ENCODE measurements around the gene EIF2B1. TPM values are rescaled to one million over a fixed set of nuclear protein-coding genes. Genes with fewer than 3 reads are reported as not detected.

Gene EIF2B1
- total and polyA plus RNA-seq, 9 of the 15 experiments (the other 6 are each of a cell fraction or from before 2014, with no cell fraction given), result 35.7 to 195 (median 67.8) TPM

Small RNA genes lying within 50 kb of the gene (small RNA-seq; reads per million reads assigned to genes)
- gene SNORA9B, result 6.9 reads per million, percentile 94 among the genes with 10 or more reads in this experiment

Other genes with a start within 250 kb of the EIF2B1 start
Only the 7 nearest of the 10 such genes appear.
- 10.0 and 15.2 TPM in 2 replicates for gene RILPL1, start 100.0 kb downstream of the EIF2B1 start, total RNA-seq (2014; rRNA removed)
- 2.2 and 3.8 TPM in 2 replicates for gene RILPL1, start 100.0 kb downstream of the EIF2B1 start, total RNA-seq (2014; rRNA removed; fragmentation: Illumina TruSeq; extraction: Trizol)
- 5.1 and 5.8 TPM in 2 replicates for gene RILPL1, start 100.0 kb downstream of the EIF2B1 start, total RNA-seq (2015; rRNA removed; fragmentation: Illumina TruSeq; extraction: Trizol)
- gene RILPL1, start 100.0 kb downstream of the EIF2B1 start, total RNA-seq (2021), result 10.6 and 12.1 TPM in 2 replicates
- 8.6 and 11.7 TPM in 2 replicates for gene RILPL1, start 100.0 kb downstream of the EIF2B1 start, polyA plus RNA-seq (2011; rRNA removed)
- gene RILPL1, start 100.0 kb downstream of the EIF2B1 start, polyA plus RNA-seq (2014; fragmentation: Illumina TruSeq; extraction: Trizol), result 7.8 and 8.8 TPM in 2 replicates
- gene RILPL1, start 100.0 kb downstream of the EIF2B1 start, polyA plus RNA-seq (2014; fragmentation: Nextera tagmentation; extraction: Ambion mirVana), result under 1 TPM; 0.25 to 0.36 TPM
- 9.4 and 9.6 TPM in 2 replicates for gene RILPL1, start 100.0 kb downstream of the EIF2B1 start, polyA plus RNA-seq (2014; rRNA removed)
- 121 and 146 TPM in 2 replicates for gene TMED2, start 49.1 kb downstream of the EIF2B1 start, total RNA-seq (2014; rRNA removed)
- gene TMED2, start 49.1 kb downstream of the EIF2B1 start, total RNA-seq (2014; rRNA removed; fragmentation: Illumina TruSeq; extraction: Trizol), result 190 and 208 TPM in 2 replicates
- gene TMED2, start 49.1 kb downstream of the EIF2B1 start, total RNA-seq (2015; rRNA removed; fragmentation: Illumina TruSeq; extraction: Trizol), result 192 and 207 TPM in 2 replicates
- gene TMED2, start 49.1 kb downstream of the EIF2B1 start, total RNA-seq (2021), result 191 and 217 TPM in 2 replicates
- gene TMED2, start 49.1 kb downstream of the EIF2B1 start, polyA plus RNA-seq (2011; rRNA removed), result 158 and 206 TPM in 2 replicates
- gene TMED2, start 49.1 kb downstream of the EIF2B1 start, polyA plus RNA-seq (2014; fragmentation: Illumina TruSeq; extraction: Trizol), result 168 and 192 TPM in 2 replicates
- 100 to 1,000 TPM; 103 to 114 TPM for gene TMED2, start 49.1 kb downstream of the EIF2B1 start, polyA plus RNA-seq (2014; fragmentation: Nextera tagmentation; extraction: Ambion mirVana)
- gene TMED2, start 49.1 kb downstream of the EIF2B1 start, polyA plus RNA-seq (2014; rRNA removed), result 142 and 146 TPM in 2 replicates
- 51.9 and 55.1 TPM in 2 replicates for gene DDX55, start 31.6 kb downstream of the EIF2B1 start, total RNA-seq (2014; rRNA removed)
- gene DDX55, start 31.6 kb downstream of the EIF2B1 start, total RNA-seq (2014; rRNA removed; fragmentation: Illumina TruSeq; extraction: Trizol), result 59.6 and 61.6 TPM in 2 replicates
- 59.7 and 61.1 TPM in 2 replicates for gene DDX55, start 31.6 kb downstream of the EIF2B1 start, total RNA-seq (2015; rRNA removed; fragmentation: Illumina TruSeq; extraction: Trizol)
- 48.6 and 50.1 TPM in 2 replicates for gene DDX55, start 31.6 kb downstream of the EIF2B1 start, total RNA-seq (2021)
- 55.7 and 60.9 TPM in 2 replicates for gene DDX55, start 31.6 kb downstream of the EIF2B1 start, polyA plus RNA-seq (2011; rRNA removed)
- gene DDX55, start 31.6 kb downstream of the EIF2B1 start, polyA plus RNA-seq (2014; fragmentation: Illumina TruSeq; extraction: Trizol), result 54.5 and 62.3 TPM in 2 replicates
- 10 to 100 TPM; 10.6 to 15.1 TPM for gene DDX55, start 31.6 kb downstream of the EIF2B1 start, polyA plus RNA-seq (2014; fragmentation: Nextera tagmentation; extraction: Ambion mirVana)
- 71.0 and 82.4 TPM in 2 replicates for gene DDX55, start 31.6 kb downstream of the EIF2B1 start, polyA plus RNA-seq (2014; rRNA removed)
- gene GTF2H3, start 143 bp upstream of the EIF2B1 start, total RNA-seq (2014; rRNA removed), result 22.7 and 34.2 TPM in 2 replicates
- 80.5 and 101 TPM in 2 replicates for gene GTF2H3, start 143 bp upstream of the EIF2B1 start, total RNA-seq (2014; rRNA removed; fragmentation: Illumina TruSeq; extraction: Trizol)
- 46.0 and 50.9 TPM in 2 replicates for gene GTF2H3, start 143 bp upstream of the EIF2B1 start, total RNA-seq (2015; rRNA removed; fragmentation: Illumina TruSeq; extraction: Trizol)
- gene GTF2H3, start 143 bp upstream of the EIF2B1 start, total RNA-seq (2021), result 49.6 and 54.1 TPM in 2 replicates
- gene GTF2H3, start 143 bp upstream of the EIF2B1 start, polyA plus RNA-seq (2011; rRNA removed), result 72.7 and 99.7 TPM in 2 replicates
- gene GTF2H3, start 143 bp upstream of the EIF2B1 start, polyA plus RNA-seq (2014; fragmentation: Illumina TruSeq; extraction: Trizol), result 82.0 and 82.1 TPM in 2 replicates
- gene GTF2H3, start 143 bp upstream of the EIF2B1 start, polyA plus RNA-seq (2014; fragmentation: Nextera tagmentation; extraction: Ambion mirVana), result 10 to 100 TPM; 34.2 to 39.3 TPM
- gene GTF2H3, start 143 bp upstream of the EIF2B1 start, polyA plus RNA-seq (2014; rRNA removed), result 37.9 and 42.6 TPM in 2 replicates
- 3.5 and 4.4 TPM in 2 replicates for gene TCTN2, start 37.4 kb upstream of the EIF2B1 start, total RNA-seq (2014; rRNA removed)
- 3.6 and 3.8 TPM in 2 replicates for gene TCTN2, start 37.4 kb upstream of the EIF2B1 start, total RNA-seq (2014; rRNA removed; fragmentation: Illumina TruSeq; extraction: Trizol)
- 4.3 and 4.4 TPM in 2 replicates for gene TCTN2, start 37.4 kb upstream of the EIF2B1 start, total RNA-seq (2015; rRNA removed; fragmentation: Illumina TruSeq; extraction: Trizol)
- 4.6 and 5.5 TPM in 2 replicates for gene TCTN2, start 37.4 kb upstream of the EIF2B1 start, total RNA-seq (2021)
- 5.1 and 6.4 TPM in 2 replicates for gene TCTN2, start 37.4 kb upstream of the EIF2B1 start, polyA plus RNA-seq (2011; rRNA removed)
- gene TCTN2, start 37.4 kb upstream of the EIF2B1 start, polyA plus RNA-seq (2014; fragmentation: Illumina TruSeq; extraction: Trizol), result 4.8 and 5.1 TPM in 2 replicates
- gene TCTN2, start 37.4 kb upstream of the EIF2B1 start, polyA plus RNA-seq (2014; fragmentation: Nextera tagmentation; extraction: Ambion mirVana), result 1 to 10 TPM in 1 of 2 experiments, under 1 TPM in 1; 0.58 to 1.2 TPM
- gene TCTN2, start 37.4 kb upstream of the EIF2B1 start, polyA plus RNA-seq (2014; rRNA removed), result 2.2 TPM in 2 replicates
- 29.0 and 32.3 TPM in 2 replicates for gene ATP6V0A2, start 78.7 kb upstream of the EIF2B1 start, total RNA-seq (2014; rRNA removed)
- 42.7 and 45.5 TPM in 2 replicates for gene ATP6V0A2, start 78.7 kb upstream of the EIF2B1 start, total RNA-seq (2014; rRNA removed; fragmentation: Illumina TruSeq; extraction: Trizol)
- 27.8 and 30.9 TPM in 2 replicates for gene ATP6V0A2, start 78.7 kb upstream of the EIF2B1 start, total RNA-seq (2015; rRNA removed; fragmentation: Illumina TruSeq; extraction: Trizol)
- gene ATP6V0A2, start 78.7 kb upstream of the EIF2B1 start, total RNA-seq (2021), result 49.9 and 55.9 TPM in 2 replicates
- 85.5 and 97.9 TPM in 2 replicates for gene ATP6V0A2, start 78.7 kb upstream of the EIF2B1 start, polyA plus RNA-seq (2011; rRNA removed)
- 27.7 TPM in 2 replicates for gene ATP6V0A2, start 78.7 kb upstream of the EIF2B1 start, polyA plus RNA-seq (2014; fragmentation: Illumina TruSeq; extraction: Trizol)
- gene ATP6V0A2, start 78.7 kb upstream of the EIF2B1 start, polyA plus RNA-seq (2014; fragmentation: Nextera tagmentation; extraction: Ambion mirVana), result 10 to 100 TPM in 1 of 2 experiments, 1 to 10 TPM in 1; 7.4 to 20.5 TPM
- gene ATP6V0A2, start 78.7 kb upstream of the EIF2B1 start, polyA plus RNA-seq (2014; rRNA removed), result 23.1 and 29.4 TPM in 2 replicates
- 0.05 and 0.08 TPM in 2 replicates for gene DNAH10, start 128.6 kb upstream of the EIF2B1 start, total RNA-seq (2014; rRNA removed)
- gene DNAH10, start 128.6 kb upstream of the EIF2B1 start, total RNA-seq (2014; rRNA removed; fragmentation: Illumina TruSeq; extraction: Trizol), result 0.03 and 0.04 TPM in 2 replicates
- 0.04 TPM in 2 replicates for gene DNAH10, start 128.6 kb upstream of the EIF2B1 start, total RNA-seq (2015; rRNA removed; fragmentation: Illumina TruSeq; extraction: Trizol)
- gene DNAH10, start 128.6 kb upstream of the EIF2B1 start, total RNA-seq (2021), result 0.04 and 0.07 TPM in 2 replicates
- 0.01 and 0.06 TPM in 2 replicates for gene DNAH10, start 128.6 kb upstream of the EIF2B1 start, polyA plus RNA-seq (2011; rRNA removed)
- gene DNAH10, start 128.6 kb upstream of the EIF2B1 start, polyA plus RNA-seq (2014; fragmentation: Illumina TruSeq; extraction: Trizol), result 0.01 TPM in 2 replicates
- under 1 TPM in 1 of 2 experiments, not detected in 1; 0.01 TPM for gene DNAH10, start 128.6 kb upstream of the EIF2B1 start, polyA plus RNA-seq (2014; fragmentation: Nextera tagmentation; extraction: Ambion mirVana)
- 0.01 TPM in 1 of 2 replicates, not detected in the other for gene DNAH10, start 128.6 kb upstream of the EIF2B1 start, polyA plus RNA-seq (2014; rRNA removed)